Astrocyte of the cerebellum (primary cell): ENCODE measurements around the gene KCND2.

ENCODE experiments used
- DNase-seq: peaks from one replicate; pipeline ENCODE4 v3.0.0-alpha.2; 2011; ENCODE audit warnings: low read depth
- H3K4me3 ChIP-seq: 2 replicates; pipeline ENCODE4 v1.5.1; 2011; ENCODE audit warnings: mild to moderate bottlenecking, low read depth, low read length, moderate library complexity
- CTCF ChIP-seq: IDR thresholded peaks from 2 replicates; pipeline ENCODE4 v1.5.1; 2012; ENCODE audit warnings: low read length, low read depth, moderate library complexity, mild to moderate bottlenecking; ENCODE audit errors: missing control alignments
- in situ Hi-C: cut with HindIII; loops from 2 replicates; pipeline ENCODE4 v1.10.0; 2017; ENCODE audit warnings: low sequenced_read_pairs

KCND2 gene

GRCh38 chr7:120460949-120461348 is 188.0 kb downstream of the KCND2 start:
- no peak for DNase-seq
- no peak overlapping the region for H3K4me3 ChIP-seq
- in situ Hi-C loops, result no loop called here
- TF ChIP-seq CTCF, result no peak

- DNase-seq, result no peak
- in situ Hi-C loops, result no loop called here
- H3K4me3 ChIP-seq, result no peak overlapping the region
- no peak for TF ChIP-seq CTCF
These were observed 190.0 kb downstream of the KCND2 start for GRCh38 chr7:120462991-120463390.

- DNase-seq, result no peak
- TF ChIP-seq CTCF, result no peak
- H3K4me3 ChIP-seq, result no peak overlapping the region
- in situ Hi-C loops, result no loop called here
These were observed 191.1 kb downstream of the KCND2 start for GRCh38 chr7:120464104-120464503.

GRCh38 chr7:120467676-120468075 is 194.7 kb downstream of the KCND2 start:
- no peak for TF ChIP-seq CTCF
- no peak for DNase-seq
- in situ Hi-C loops, result no loop called here
- no peak overlapping the region for H3K4me3 ChIP-seq

- TF ChIP-seq CTCF, result no peak
- in situ Hi-C loops, result no loop called here
- DNase-seq, result no peak
- no peak overlapping the region for H3K4me3 ChIP-seq
These were observed 195.6 kb downstream of the KCND2 start for GRCh38 chr7:120468611-120469010.

- no peak overlapping the region for H3K4me3 ChIP-seq
- no peak for TF ChIP-seq CTCF
- DNase-seq, result no peak
- in situ Hi-C loops, result no loop called here
These were observed 199.9 kb downstream of the KCND2 start for GRCh38 chr7:120472892-120473291.

GRCh38 chr7:120473352-120473751 is 200.4 kb downstream of the KCND2 start:
- TF ChIP-seq CTCF, result no peak
- no peak for DNase-seq
- in situ Hi-C loops, result no loop called here
- H3K4me3 ChIP-seq, result no peak overlapping the region
